Left colon (tissue), 2 donors: ENCODE measurements around the gene RRP7A. TPM values are rescaled to one million over a fixed set of nuclear protein-coding genes. Genes with fewer than 3 reads are reported as not detected.
"Not testable (repeated sequence)": the region's sequence is repeated elsewhere in the genome, so short reads cannot be mapped to it uniquely, and the experiment has no call there.

Experiments
- ATAC-seq: fragments of 200-7000 bp; cut with Tn5 transposase; one replicate; pipeline ENCODE4 v1.9.1; 2020; ENCODE audit warnings: mild to moderate bottlenecking, moderate library complexity
- DNase-seq, 2 donors: peaks; one replicate each; pipeline ENCODE4 v3.0.0-alpha.2; 2020
- intact Hi-C, 2 donors: fragments of 100-400 bp; cut with DNase I in 1 of 2; cut with micrococcal nuclease in 1 of 2; formaldehyde crosslinking; loops; one replicate each; pipeline versions ENCODE4 v1.11.2 to v1.14.0; 2022; cut with DNase I, micrococcal nuclease
- total RNA-seq, 2 donors: library from RNA; stranded (reverse); fragmentation: NEBNext Ultra II Directional; extraction: Animal tissue kit (Norgen Biotek cat#: 25700); gene quantifications; one replicate each; pipeline ENCODE4 v1.2.1, GENCODE V29; 2021
- donor health status: DM: no; HTN: no; CAD: no.
- donor health status: DM: yes; HTN: yes; CAD: no.

The RRP7A gene
- total RNA-seq, 2 donors from 2014 or later = 33.8 to 42.4 TPM

- intact Hi-C loops, DNase-seq: not testable (repeated sequence)
- ATAC-seq = peak; percentile 90
Measured at GRCh38 chr22:42537199-42537831, 17.7 kb upstream of the RRP7A start.

DNA sequence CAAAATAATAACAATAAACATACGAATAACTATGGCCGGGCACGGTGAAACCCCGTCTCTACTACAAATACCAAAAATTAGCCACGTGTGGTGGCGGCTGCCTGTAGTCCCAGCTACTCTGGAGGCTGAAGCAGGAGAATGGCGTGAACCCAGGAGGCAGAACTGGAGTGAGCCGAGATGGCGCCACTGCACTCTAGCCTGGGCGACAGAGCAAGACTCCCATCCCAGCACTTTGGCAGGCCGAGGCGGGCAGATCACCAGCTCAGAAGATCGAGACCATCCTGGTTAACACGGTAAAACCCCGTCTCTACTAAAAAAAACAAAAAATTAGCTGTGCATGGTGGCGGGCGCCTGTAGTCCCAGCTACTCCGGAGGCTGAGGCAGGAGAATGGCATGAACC, 17.0 kb upstream of the RRP7A start:
- DNase-seq, ATAC-seq, intact Hi-C loops: not testable (repeated sequence)

DNA sequence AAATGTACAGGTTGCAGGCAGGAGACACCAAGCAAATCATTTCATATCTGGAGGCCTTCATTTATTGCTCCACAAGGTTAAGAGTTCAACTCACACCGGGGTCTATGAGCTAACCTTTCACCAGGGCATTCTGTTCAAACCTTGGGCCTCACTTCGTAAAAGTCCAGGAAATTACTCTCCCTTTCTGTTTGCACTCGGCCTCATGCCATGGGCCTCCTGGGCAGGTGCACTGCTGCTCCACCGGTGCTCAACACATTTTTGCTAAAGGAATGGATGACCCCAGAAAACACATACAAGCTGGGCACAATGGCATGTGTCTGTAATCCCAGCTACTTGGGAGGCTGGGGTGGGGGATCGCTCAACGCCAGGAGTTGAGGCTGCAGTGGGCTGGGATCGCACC, 16.6 kb upstream of the RRP7A start:
- intact Hi-C loops = no loop called here
- ATAC-seq = no peak
- no peak for DNase-seq

DNA sequence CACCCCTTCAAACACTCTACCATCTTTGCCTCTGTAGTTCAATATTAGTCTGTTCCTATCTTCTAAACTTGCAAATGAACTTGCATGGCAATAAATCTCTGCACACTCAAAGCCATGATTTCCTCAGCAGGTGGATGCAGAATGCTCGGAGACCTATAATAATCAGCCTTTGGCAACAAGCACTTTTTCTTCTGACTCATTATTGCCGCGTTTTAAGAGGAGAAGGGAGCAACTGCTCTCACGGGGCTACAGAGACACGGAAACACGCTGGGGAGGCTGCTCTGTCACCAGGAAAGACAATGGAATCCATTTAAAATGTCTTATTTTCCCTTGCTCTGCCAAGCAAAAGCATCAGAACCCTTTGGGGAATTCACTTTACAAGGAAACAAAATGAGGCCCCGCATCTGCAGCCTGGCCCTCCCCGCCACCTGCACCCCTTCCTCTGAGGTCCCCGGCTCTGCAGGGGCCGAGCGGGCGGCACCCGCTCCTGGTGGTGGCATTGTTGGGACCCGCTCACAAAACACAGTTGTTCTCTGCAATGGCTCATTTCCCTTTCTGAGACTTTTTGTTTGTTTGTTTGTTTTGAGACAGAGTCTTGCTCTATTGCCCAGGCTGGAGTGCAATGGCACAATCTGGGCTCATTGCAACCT, 15.6 kb upstream of the RRP7A start:
- DNase-seq, intact Hi-C loops, ATAC-seq: not testable (repeated sequence)

- DNase-seq (no peak), ATAC-seq (no peak)
- intact Hi-C loops = no loop called here
Measured at GRCh38 chr22:42533638-42533977, 14.0 kb upstream of the RRP7A start.

DNA sequence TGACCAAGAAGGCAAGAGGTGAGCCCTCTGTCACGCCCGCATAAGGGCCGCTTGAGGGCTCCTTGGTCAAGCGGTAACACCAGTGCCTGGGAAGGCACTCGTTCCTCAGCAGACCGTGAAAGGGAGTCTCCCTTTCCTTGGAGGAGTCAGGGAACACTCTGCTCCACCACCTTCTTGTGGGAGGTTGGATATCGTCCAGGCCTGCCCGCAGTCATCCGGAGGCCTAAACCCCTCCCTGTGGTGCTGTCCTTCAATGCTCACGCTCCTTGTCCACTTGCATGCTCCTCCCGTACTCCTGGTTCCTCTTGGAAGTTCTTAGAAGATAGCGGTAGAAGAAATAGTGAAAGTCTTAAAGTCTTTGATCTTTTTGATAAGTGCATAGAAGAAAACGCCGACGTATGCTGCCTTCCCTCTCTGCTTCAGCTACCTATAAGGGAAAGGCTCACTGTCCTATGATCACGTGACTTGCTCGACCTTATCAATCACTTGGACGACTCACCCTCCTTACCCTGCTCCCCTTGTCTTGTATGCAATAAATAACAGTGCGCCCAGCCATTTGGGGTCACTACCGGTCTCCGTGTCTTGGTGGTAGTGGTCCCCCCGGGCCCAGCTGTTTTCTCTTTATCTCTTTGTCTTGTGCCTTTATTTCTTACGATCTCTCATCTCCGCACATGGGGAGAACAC, 11.9 kb upstream of the RRP7A start:
- ATAC-seq, intact Hi-C loops, DNase-seq: not testable (repeated sequence)

DNA sequence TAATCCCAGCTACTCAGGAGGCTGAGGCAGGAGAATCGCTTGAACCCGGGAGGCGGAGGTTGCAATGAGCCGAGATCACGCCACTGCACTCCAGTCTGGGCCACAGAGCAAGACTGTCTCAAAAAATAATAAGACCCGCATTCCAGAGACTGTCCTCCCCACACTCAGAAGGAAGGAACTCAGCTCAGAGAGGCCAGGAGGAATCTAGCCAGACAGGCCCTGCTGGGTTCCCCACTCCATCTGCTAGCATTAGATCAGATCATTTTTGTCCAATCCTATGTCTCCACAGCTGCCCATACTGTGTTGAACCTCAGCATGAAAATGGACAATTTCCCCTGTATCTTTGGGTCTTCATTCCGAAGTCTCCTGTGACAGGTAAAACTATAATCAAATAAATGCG, 9.8 kb upstream of the RRP7A start:
- ATAC-seq, DNase-seq, intact Hi-C loops: not testable (repeated sequence)

DNA sequence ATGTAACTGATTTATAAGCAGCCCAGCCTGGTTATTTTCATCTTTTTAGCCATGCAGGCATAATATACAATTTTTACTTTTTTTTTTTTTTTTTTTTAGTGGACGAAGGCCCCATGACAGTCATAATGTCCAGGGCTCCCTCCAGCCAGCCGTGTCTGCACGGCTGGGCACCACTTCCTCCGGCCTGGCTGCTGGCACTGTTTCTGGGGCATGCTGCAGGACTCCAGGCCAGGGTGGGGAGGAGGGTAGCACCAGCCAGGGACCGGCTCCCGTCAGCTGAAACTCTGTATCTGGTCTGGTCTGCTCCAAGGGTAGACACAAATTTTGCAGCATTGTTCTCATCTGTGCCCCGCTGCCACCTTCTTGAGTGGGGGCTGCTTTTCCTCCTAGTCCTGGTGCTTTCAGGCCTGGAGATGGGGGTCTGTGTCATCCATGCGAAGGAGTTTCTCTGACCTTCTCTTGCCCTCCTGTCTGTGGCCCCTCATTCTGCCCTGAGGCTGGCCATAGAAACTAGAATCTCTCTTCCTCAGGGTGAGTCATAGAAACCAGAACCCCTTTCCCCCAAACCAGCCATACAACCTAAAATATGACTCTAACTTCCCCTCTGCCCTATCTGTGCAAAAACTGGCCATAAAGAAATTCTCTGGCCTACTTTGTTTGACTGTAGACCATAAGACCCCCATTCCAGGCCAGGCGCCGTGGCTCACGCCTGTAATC, 9.2 kb upstream of the RRP7A start:
- no peak for ATAC-seq
- intact Hi-C loops = no loop called here
- no peak for DNase-seq

GRCh38 chr22:42522546-42522945, 3.0 kb upstream of the RRP7A start:
- DNase-seq = no peak
- ATAC-seq = no peak
- intact Hi-C loops = no loop called here

DNA sequence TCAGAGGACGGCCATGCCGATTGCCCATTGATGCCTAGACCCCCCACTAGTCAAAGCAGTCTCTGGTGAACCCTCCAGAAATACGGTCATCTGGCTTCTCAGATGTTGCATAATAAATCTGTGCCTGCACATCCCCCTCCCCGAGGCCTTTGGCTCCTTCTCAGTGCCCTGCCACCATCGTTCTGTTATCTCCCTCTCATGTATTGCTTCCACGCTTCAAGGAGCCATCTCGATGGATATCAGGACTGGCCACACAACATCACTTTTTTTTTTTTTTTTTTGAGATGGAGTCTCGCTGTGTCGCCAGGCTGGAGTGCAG, 1.6 kb upstream of the RRP7A start:
- DNase-seq (no peak), ATAC-seq (no peak)

GRCh38 chr22:42518638-42519524, 715 bp downstream of the RRP7A start:
- DNase-seq, intact Hi-C loops: not testable (repeated sequence)
- peak; percentile 68 for ATAC-seq

More for the DNA sequence above, 1.6 kb upstream of the RRP7A start:
- intact Hi-C loops = no loop called here

DNA sequence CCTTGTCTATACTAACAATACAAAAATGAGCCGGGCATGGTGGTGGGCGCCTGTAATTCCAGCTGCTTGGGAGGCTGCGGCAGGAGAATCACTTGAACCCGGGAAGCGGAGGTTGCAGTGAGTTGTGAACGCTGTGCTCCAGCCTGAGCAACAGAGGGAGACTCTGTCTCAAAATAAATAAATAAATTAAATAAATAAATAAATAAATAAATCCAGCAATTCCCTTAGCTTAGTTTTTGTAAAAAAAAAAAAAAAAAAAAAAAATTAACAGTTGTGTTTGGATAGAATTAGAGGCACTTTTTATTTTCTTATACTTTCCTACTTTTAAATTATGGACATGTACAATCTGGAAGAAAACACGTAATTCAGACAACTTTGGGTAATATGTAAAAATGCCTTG, 2.5 kb downstream of the RRP7A start:
- intact Hi-C loops, ATAC-seq, DNase-seq: not testable (repeated sequence)

DNA sequence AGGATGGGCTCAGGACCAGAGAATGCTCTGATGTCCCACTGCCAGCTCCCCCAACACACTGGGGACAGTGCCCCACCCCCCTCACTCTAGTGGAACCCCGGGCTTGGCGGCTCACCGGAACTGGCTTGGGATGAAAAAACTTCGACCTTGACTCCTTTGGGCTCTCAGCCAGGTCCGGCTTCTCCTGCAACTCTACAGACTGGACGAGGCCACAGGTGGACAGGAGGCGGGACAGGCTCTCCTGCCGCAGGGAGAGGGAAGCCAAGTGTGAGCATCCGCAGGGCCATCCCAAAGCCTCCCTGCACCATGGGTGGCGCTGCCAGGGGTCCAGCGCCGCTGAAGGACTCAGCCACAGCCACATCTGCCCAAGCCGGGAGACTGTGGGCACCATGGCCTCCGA, 3.7 kb downstream of the RRP7A start:
- no peak for ATAC-seq
- intact Hi-C loops = no loop called here
- DNase-seq = no peak

GRCh38 chr22:42515304-42515703, 4.3 kb downstream of the RRP7A start:
- intact Hi-C loops, DNase-seq, ATAC-seq: not testable (repeated sequence)

GRCh38 chr22:42514331-42514730, 5.3 kb downstream of the RRP7A start:
- DNase-seq, intact Hi-C loops, ATAC-seq: not testable (repeated sequence)

GRCh38 chr22:42512273-42512990, 7.2 kb downstream of the RRP7A start:
- peak; percentile 60 for ATAC-seq
- DNase-seq = not testable (repeated sequence)

GRCh38 chr22:42511401-42511891, 8.2 kb downstream of the RRP7A start:
- peak; percentile 45 to 47 for DNase-seq
- ATAC-seq = peak; percentile 58
- intact Hi-C loops = no loop called here

More at GRCh38 chr22:42512273-42512990, 7.2 kb downstream of the RRP7A start:
- intact Hi-C loops = not testable (repeated sequence)

DNA sequence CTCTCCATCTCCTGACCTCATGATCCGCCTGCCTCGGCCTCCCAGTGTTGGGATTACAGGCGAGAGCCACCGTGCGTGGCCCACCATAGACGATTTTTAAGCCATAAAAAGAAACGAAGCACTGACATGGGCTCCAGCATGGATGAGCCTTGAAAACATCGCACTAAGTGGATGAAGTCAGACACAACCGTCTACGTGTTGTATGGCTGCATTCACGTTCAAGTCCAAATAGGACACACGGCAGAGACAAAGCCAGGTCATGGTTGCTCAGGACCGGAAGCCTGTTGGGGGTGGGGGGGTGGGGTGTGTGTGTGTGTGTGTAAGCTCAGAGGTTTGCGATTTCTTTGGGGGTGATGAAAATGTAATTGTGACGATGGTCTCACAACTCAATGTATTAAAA, 10.0 kb downstream of the RRP7A start:
- intact Hi-C loops = no loop called here
- DNase-seq (no peak), ATAC-seq (no peak)
